Measurements from ENCODE around the gene ARHGEF3.

DNA sequence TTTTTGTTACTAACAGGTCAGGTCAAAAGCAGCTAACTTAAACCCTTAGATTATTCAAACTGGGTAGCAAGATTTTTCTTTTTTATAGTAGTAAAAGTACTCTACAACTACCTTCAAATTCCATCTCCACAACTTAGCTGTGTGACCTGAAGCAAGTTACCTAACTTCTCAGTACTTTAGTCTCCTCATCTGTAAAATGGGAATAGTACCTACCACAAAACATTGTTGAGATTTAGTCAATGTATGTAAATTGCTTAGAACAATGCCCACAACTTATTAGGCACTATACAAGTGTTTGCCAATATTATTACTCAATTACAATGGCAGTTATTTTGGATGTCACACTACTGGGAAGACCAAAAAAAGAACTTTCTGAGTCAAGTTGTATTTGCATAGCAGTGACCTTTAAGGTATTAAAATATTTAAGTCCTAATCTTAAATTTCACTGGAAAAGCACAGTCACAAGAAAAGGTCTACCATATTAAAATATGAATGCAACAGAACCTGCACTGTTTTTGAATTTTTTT lies 121.6 kb downstream of the ARHGEF3 start:
- TF ChIP-seq, protein P1, sequence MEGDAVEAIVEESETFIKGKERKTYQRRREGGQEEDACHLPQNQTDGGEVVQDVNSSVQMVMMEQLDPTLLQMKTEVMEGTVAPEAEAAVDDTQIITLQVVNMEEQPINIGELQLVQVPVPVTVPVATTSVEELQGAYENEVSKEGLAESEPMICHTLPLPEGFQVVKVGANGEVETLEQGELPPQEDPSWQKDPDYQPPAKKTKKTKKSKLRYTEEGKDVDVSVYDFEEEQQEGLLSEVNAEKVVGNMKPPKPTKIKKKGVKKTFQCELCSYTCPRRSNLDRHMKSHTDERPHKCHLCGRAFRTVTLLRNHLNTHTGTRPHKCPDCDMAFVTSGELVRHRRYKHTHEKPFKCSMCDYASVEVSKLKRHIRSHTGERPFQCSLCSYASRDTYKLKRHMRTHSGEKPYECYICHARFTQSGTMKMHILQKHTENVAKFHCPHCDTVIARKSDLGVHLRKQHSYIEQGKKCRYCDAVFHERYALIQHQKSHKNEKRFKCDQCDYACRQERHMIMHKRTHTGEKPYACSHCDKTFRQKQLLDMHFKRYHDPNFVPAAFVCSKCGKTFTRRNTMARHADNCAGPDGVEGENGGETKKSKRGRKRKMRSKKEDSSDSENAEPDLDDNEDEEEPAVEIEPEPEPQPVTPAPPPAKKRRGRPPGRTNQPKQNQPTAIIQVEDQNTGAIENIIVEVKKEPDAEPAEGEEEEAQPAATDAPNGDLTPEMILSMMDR (IDR thresholded peaks at IDR 0.05) = no peak
- no peak for TF ChIP-seq POLR2A (IDR thresholded peaks at IDR 0.05)

All from ovary (tissue), 3 donors.